ENCODE measurements around the gene SF3B2.
"Not testable (repeated sequence)": the region's sequence is repeated elsewhere in the genome, so short reads cannot be mapped to it uniquely, and the experiment has no call there.

SF3B2 gene

GRCh38 chr11:66109294-66109693 lies 57.1 kb downstream of the SF3B2 start:
- peaks cover 16 to 20% of the 10 kb centered on the region in 2 donors for H3K36me3 Mint-ChIP-seq
- H3K4me1 Mint-ChIP-seq: peaks cover 64 to 92% of the 10 kb centered on the region in 2 donors
- H3K4me3 Mint-ChIP-seq: no peak overlapping the region
- H3K27me3 Mint-ChIP-seq: no peaks in the 10 kb centered on the region
- ATAC-seq (replicated peaks): no peak
- peaks cover 0 to 1% of the 10 kb centered on the region in 2 donors for H3K9me3 Mint-ChIP-seq
- peak overlapping the region; percentile 66 for H3K27ac Mint-ChIP-seq
- no peak for DNase-seq

GRCh38 chr11:66111158-66111557 lies 59.0 kb downstream of the SF3B2 start:
- ATAC-seq (replicated peaks) (peak; percentile 17 to 26), DNase-seq (no peak)
- Mint-ChIP-seq H3K27me3 (no peaks in the 10 kb centered on the region), H3K27ac (peak overlapping the region; percentile 77), H3K4me1 (peaks cover 58 to 86% of the 10 kb centered on the region in 2 donors), H3K36me3 (peaks cover 16% of the 10 kb centered on the region in 2 donors), H3K9me3 (peaks cover 0 to 1% of the 10 kb centered on the region in 2 donors), H3K4me3 (peak overlapping the region; percentile 18 to 60)

- Mint-ChIP-seq H3K4me1 (peaks cover 58 to 89% of the 10 kb centered on the region in 2 donors), H3K9me3 (peaks cover 0 to 1% of the 10 kb centered on the region in 2 donors), H3K36me3 (peaks cover 15 to 17% of the 10 kb centered on the region in 2 donors), H3K4me3 (peak overlapping the region; percentile 0 to 60), H3K27ac (peak overlapping the region; percentile 93), H3K27me3 (no peaks in the 10 kb centered on the region)
- DNase-seq (no peak), ATAC-seq (replicated peaks) (no peak)
These were observed 59.9 kb downstream of the SF3B2 start for GRCh38 chr11:66112041-66112491.

GRCh38 chr11:66112601-66113499 lies 60.7 kb downstream of the SF3B2 start:
- DNase-seq: no peak
- no peaks in the 10 kb centered on the region for H3K27me3 Mint-ChIP-seq
- H3K36me3 Mint-ChIP-seq: peaks cover 11 to 12% of the 10 kb centered on the region in 2 donors
- peak overlapping the region; percentile 74 to 75 for H3K4me3 Mint-ChIP-seq
- H3K27ac Mint-ChIP-seq: peak overlapping the region; percentile 93
- peaks cover 50 to 89% of the 10 kb centered on the region in 2 donors for H3K4me1 Mint-ChIP-seq
- peaks cover 0 to 1% of the 10 kb centered on the region in 2 donors for H3K9me3 Mint-ChIP-seq
- ATAC-seq (replicated peaks): peak; percentile 70 to 75

- H3K36me3 Mint-ChIP-seq; H3K27ac Mint-ChIP-seq; ATAC-seq (replicated peaks); DNase-seq; H3K9me3 Mint-ChIP-seq; H3K27me3 Mint-ChIP-seq: not testable (repeated sequence)
- Mint-ChIP-seq H3K4me3 (peak overlapping the region; percentile 57 to 59), H3K4me1 (peaks cover 45 to 80% of the 10 kb centered on the region in 2 donors)
These were observed 62.8 kb downstream of the SF3B2 start for GRCh38 chr11:66114957-66115356.

- peaks cover 8 to 9% of the 10 kb centered on the region in 2 donors for H3K36me3 Mint-ChIP-seq
- peaks cover 47 to 77% of the 10 kb centered on the region in 2 donors for H3K4me1 Mint-ChIP-seq
- peak overlapping the region; percentile 57 to 59 for H3K4me3 Mint-ChIP-seq
- no peaks in the 10 kb centered on the region for H3K9me3 Mint-ChIP-seq
- ATAC-seq (replicated peaks) (peak; percentile 67 to 76), DNase-seq (no peak)
- no peaks in the 10 kb centered on the region for H3K27me3 Mint-ChIP-seq
- H3K27ac Mint-ChIP-seq: peak overlapping the region; percentile 32
These were observed 63.6 kb downstream of the SF3B2 start for GRCh38 chr11:66115638-66116301.

- H3K9me3 Mint-ChIP-seq: peaks cover 0 to 2% of the 10 kb centered on the region in 2 donors
- H3K4me3 Mint-ChIP-seq: peak overlapping the region; percentile 59 to 69
- H3K4me1 Mint-ChIP-seq: peaks cover 46 to 77% of the 10 kb centered on the region in 2 donors
- DNase-seq (no peak), ATAC-seq (replicated peaks) (no peak)
- peaks cover 10 to 11% of the 10 kb centered on the region in 2 donors for H3K36me3 Mint-ChIP-seq
- H3K27me3 Mint-ChIP-seq: no peaks in the 10 kb centered on the region
- peak overlapping the region; percentile 90 for H3K27ac Mint-ChIP-seq
These were observed 64.6 kb downstream of the SF3B2 start for GRCh38 chr11:66116576-66117361.

GRCh38 chr11:66118847-66119246 lies 66.7 kb downstream of the SF3B2 start:
- peaks cover 34 to 66% of the 10 kb centered on the region in 2 donors for H3K4me1 Mint-ChIP-seq
- H3K36me3 Mint-ChIP-seq: peaks cover 9 to 12% of the 10 kb centered on the region in 2 donors
- peaks cover 0 to 4% of the 10 kb centered on the region in 2 donors for H3K9me3 Mint-ChIP-seq
- no peak overlapping the region for H3K4me3 Mint-ChIP-seq
- ATAC-seq (replicated peaks) (no peak), DNase-seq (no peak)
- H3K27me3 Mint-ChIP-seq: no peaks in the 10 kb centered on the region
- H3K27ac Mint-ChIP-seq: no peak overlapping the region
